Hepatocyte (in vitro differentiated cells): ENCODE results near the gene PTCD2. TPM values are rescaled to one million over a fixed set of nuclear protein-coding genes. Genes with fewer than 3 reads are reported as not detected.
A peak's percentile ranks its signal among the peaks of the same experiment; 100 is the strongest.

Experiments
- DNase-seq: peaks from one replicate; pipeline ENCODE4 v3.0.0-alpha.2; 2016; ENCODE audit warnings: low spot score
- H2AFZ ChIP-seq: fragments of 200-600 bp; sonication (generic); 2 replicates; pipeline ENCODE4 v1.6.0; 2016; ENCODE audit warnings: antibody characterized with exemption, mild to moderate bottlenecking
- H3K27ac ChIP-seq: fragments of 200-600 bp; sonication (generic); 2 replicates; pipeline ENCODE4 v1.5.1; 2016; ENCODE audit warnings: mild to moderate bottlenecking
- H3K27me3 ChIP-seq: fragments of 200-600 bp; sonication (generic); 2 replicates; pipeline ENCODE4 v1.6.1; 2016
- H3K36me3 ChIP-seq: fragments of 200-600 bp; sonication (generic); replicated peaks from 2 replicates; pipeline ENCODE4 v1.5.1; 2016; ENCODE audit warnings: low read depth; ENCODE audit not compliant: insufficient read depth
- H3K4me1 ChIP-seq: fragments of 200-600 bp; sonication (generic); 2 replicates; pipeline ENCODE4 v1.5.1; 2016; ENCODE audit warnings: mild to moderate bottlenecking, moderate library complexity; ENCODE audit not compliant: insufficient read depth
- H3K4me2 ChIP-seq: fragments of 200-600 bp; sonication (generic); 2 replicates; pipeline ENCODE4 v1.6.0; 2016
- H3K4me3 ChIP-seq: fragments of 200-600 bp; sonication (generic); 2 replicates; pipeline ENCODE4 v1.5.1; 2016; ENCODE audit warnings: mild to moderate bottlenecking
- H3K79me2 ChIP-seq: fragments of 200-600 bp; sonication (generic); 2 replicates; pipeline ENCODE4 v1.6.0; 2017; ENCODE audit warnings: mild to moderate bottlenecking
- H3K9me2 ChIP-seq: fragments of 200-600 bp; sonication (generic); replicated peaks from 2 replicates; pipeline ENCODE4 v1.6.0; 2017; ENCODE audit warnings: mild to moderate bottlenecking; ENCODE audit not compliant: insufficient read depth
- H3K9me3 ChIP-seq: fragments of 200-600 bp; sonication (generic); 2 replicates; pipeline ENCODE4 v1.5.1; 2016; ENCODE audit warnings: low read depth, mild to moderate bottlenecking
- H4K20me1 ChIP-seq: fragments of 200-600 bp; sonication (generic); 2 replicates; pipeline ENCODE4 v1.6.0; 2016; ENCODE audit warnings: mild to moderate bottlenecking; ENCODE audit not compliant: insufficient read depth, poor library complexity, severe bottlenecking
- CTCF ChIP-seq: fragments of 200-600 bp; sonication (generic); IDR thresholded peaks from 2 replicates; pipeline ENCODE4 v1.5.1; 2016; ENCODE audit warnings: antibody characterized with exemption, mild to moderate bottlenecking; ENCODE audit not compliant: poor library complexity
- EZH2 ChIP-seq: fragments of 200-600 bp; sonication (generic); IDR thresholded peaks from 2 replicates; pipeline ENCODE4 v1.6.1; 2016; ENCODE audit warnings: antibody characterized with exemption, mild to moderate bottlenecking, borderline replicate concordance
- EZH2phosphoT487 ChIP-seq: fragments of 200-600 bp; sonication (generic); IDR thresholded peaks from one replicate; pipeline ENCODE4 v1.6.1; 2018; ENCODE audit warnings: antibody characterized with exemption, mild to moderate bottlenecking, low read depth, moderate library complexity; ENCODE audit not compliant: unreplicated experiment, severe bottlenecking
- WGBS: methylation state at CpG from one replicate; pipeline ENCODE4 v1.1.6; 2016; ENCODE audit warnings: low lambda C conversion rate; ENCODE audit errors: missing lambda C conversion rate; 5-methylcytosine and 5-hydroxymethylcytosine counted together
- polyA plus RNA-seq: library from polyadenylated mRNA; unstranded; fragments of >200 nt; fragmentation: Nextera tagmentation; extraction: Ambion mirVana; gene quantifications from 2 replicates; pipeline ENCODE4 v1.2.1, GENCODE V29; 2016
- total RNA-seq: library from RNA; depleted of rRNA; stranded (reverse); fragments of >200 nt; gene quantifications from 2 replicates; pipeline ENCODE4 v1.2.3, GENCODE V29; 2014

PTCD2 gene
- total and polyA plus RNA-seq, 2 experiments from 2014 or later = 5.8 to 10.5 TPM

GRCh38 chr5:72376381-72376780, 56.2 kb downstream of the PTCD2 start:
- Histone ChIP-seq H3K27ac (no peak overlapping the region), H3K79me2 (no peaks in the 10 kb centered on the region), H3K4me2 (no peak overlapping the region), H3K9me3 (no peaks in the 10 kb centered on the region), H3K4me3 (no peak overlapping the region), H3K9me2 (no peaks in the 10 kb centered on the region), H4K20me1 (no peaks in the 10 kb centered on the region), H2AFZ (no peak overlapping the region), H3K4me1 (no peaks in the 10 kb centered on the region), H3K27me3 (no peaks in the 10 kb centered on the region), H3K36me3 (no peaks in the 10 kb centered on the region)
- DNase-seq = no peak
- TF ChIP-seq EZH2phosphoT487 (no peak), EZH2 (no peak), CTCF (no peak)

- no peak for DNase-seq
- Histone ChIP-seq H3K4me2 (no peak overlapping the region), H4K20me1 (no peaks in the 10 kb centered on the region), H2AFZ (no peak overlapping the region), H3K4me1 (no peaks in the 10 kb centered on the region), H3K79me2 (no peaks in the 10 kb centered on the region), H3K27ac (no peak overlapping the region), H3K4me3 (no peak overlapping the region), H3K9me2 (no peaks in the 10 kb centered on the region), H3K36me3 (no peaks in the 10 kb centered on the region), H3K27me3 (no peaks in the 10 kb centered on the region), H3K9me3 (no peaks in the 10 kb centered on the region)
- 50% methylated on average over 4 of the region's 4 CpGs for WGBS
- TF ChIP-seq EZH2phosphoT487 (no peak), CTCF (no peak), EZH2 (no peak)
These were observed 57.9 kb downstream of the PTCD2 start for GRCh38 chr5:72377910-72378638.

- Histone ChIP-seq H3K9me3 (no peaks in the 10 kb centered on the region), H3K4me1 (no peaks in the 10 kb centered on the region), H4K20me1 (no peaks in the 10 kb centered on the region), H3K4me2 (no peak overlapping the region), H3K79me2 (no peaks in the 10 kb centered on the region), H2AFZ (no peak overlapping the region), H3K27me3 (no peaks in the 10 kb centered on the region), H3K36me3 (no peaks in the 10 kb centered on the region), H3K27ac (no peak overlapping the region), H3K9me2 (no peaks in the 10 kb centered on the region), H3K4me3 (no peak overlapping the region)
- peak; percentile 27 for DNase-seq
- 68% methylated on average over 4 of the region's 4 CpGs for WGBS
- TF ChIP-seq EZH2 (no peak), EZH2phosphoT487 (no peak), CTCF (no peak)
These were observed 58.6 kb downstream of the PTCD2 start for GRCh38 chr5:72378639-72379289.
